ENCODE results near the gene DIAPH3.

The DIAPH3 gene

GRCh38 chr13:59623206-59623915, 540.4 kb downstream of the DIAPH3 start:
- Histone ChIP-seq H3K9me3 (ENCODE audit: control insufficient read depth, insufficient read depth, low read length) (no peaks in the 10 kb centered on the region), H3K4me1 (ENCODE audit: control insufficient read depth, insufficient read depth, low read length) (no peaks in the 10 kb centered on the region; the same call in 1 of the 2 replicates), H3K4me3 (ENCODE audit: low read length) (no peak overlapping the region), H3K27me3 (ENCODE audit: control insufficient read depth, insufficient read depth, low read length) (no peaks in the 10 kb centered on the region), H3K27ac (ENCODE audit: low read length) (no peak overlapping the region), H3K36me3 (ENCODE audit: control insufficient read depth, insufficient read depth, low read length) (no peaks in the 10 kb centered on the region)
- WGBS (ENCODE audit: insufficient coverage, insufficient read length) = no CpG with 5 or more reads among the region's 4 CpGs
- no peak for DNase-seq (ENCODE audit: low read depth, low spot score)

- Histone ChIP-seq H3K36me3 (ENCODE audit: control insufficient read depth, insufficient read depth, low read length) (no peaks in the 10 kb centered on the region), H3K4me1 (ENCODE audit: control insufficient read depth, insufficient read depth, low read length) (no peaks in the 10 kb centered on the region; the same call in 1 of the 2 replicates), H3K27ac (ENCODE audit: low read length) (no peak overlapping the region), H3K27me3 (ENCODE audit: control insufficient read depth, insufficient read depth, low read length) (no peaks in the 10 kb centered on the region), H3K9me3 (ENCODE audit: control insufficient read depth, insufficient read depth, low read length) (no peaks in the 10 kb centered on the region), H3K4me3 (ENCODE audit: low read length) (no peak overlapping the region)
- DNase-seq (ENCODE audit: low read depth, low spot score) = no peak
Observed at GRCh38 chr13:59621773-59622172, 542.0 kb downstream of the DIAPH3 start.
